ENCODE results near the gene GPR146.

Gene GPR146

DNA sequence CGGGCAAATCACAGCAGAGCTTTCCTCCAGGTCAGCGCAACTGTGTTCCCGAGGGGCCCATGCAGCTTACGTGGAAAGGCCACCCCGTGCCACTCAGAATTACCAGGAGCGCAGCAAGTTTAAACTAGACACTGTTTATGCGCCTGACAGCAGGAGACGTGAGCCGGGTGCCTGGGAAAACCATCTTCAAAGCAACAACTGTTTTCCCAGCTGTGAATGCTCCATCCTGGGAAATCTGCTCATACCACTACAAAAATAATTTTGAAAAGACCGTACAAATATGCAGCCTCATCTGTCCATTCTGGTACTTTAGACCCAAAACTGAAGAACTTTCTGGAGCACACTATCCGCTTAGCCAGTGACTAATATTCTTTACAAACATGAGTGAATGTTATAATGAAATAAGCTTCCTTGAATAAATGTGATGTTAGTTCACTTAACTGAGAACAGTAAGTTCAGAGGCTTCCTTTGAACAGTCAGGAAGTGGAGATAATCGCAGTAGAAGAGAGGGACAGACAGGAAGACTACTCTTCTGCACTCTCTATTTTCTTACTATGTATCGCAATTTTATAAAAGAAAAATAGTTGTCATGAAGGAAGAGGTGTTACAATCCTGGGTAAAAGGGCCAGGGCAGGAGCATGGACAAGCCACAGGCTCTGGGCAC lies 60.3 kb downstream of the GPR146 start:
- H3K9ac ChIP-seq (ENCODE audit: low read depth, low read length): no peak overlapping the region
- 0 out of 2 replicates have a peak, but pooled peaks cover 2% of the 10 kb centered on the region for H3K36me3 ChIP-seq (ENCODE audit: insufficient read depth, low read length)
- no peaks in the 10 kb centered on the region for H3K9me3 ChIP-seq (ENCODE audit: control insufficient read depth, insufficient read depth, low read length)
- H3K4me1 ChIP-seq (ENCODE audit: insufficient read depth, low read length): no peaks in the 10 kb centered on the region; the same call in 1 of the 2 replicates

DNA sequence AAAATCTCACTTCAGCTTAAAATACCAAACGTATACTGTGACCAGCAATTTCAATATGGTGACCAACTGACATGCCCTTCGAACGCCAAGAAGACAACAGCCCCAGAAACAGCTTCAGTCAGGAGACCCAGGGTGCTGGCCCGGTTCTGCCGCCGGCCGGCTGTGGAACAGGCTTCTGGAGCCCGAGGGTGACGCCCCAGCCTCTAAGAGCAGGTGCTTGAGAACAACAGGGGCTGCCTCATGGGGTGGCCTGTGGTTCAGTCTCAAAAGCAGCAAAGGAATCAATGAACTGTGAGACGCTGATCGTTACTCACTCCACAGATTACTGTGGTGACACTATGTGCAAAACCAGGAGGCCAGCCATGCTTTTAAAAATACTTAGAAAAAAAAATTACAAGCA lies 60.8 kb downstream of the GPR146 start:
- H3K9ac ChIP-seq (ENCODE audit: low read depth, low read length): no peak overlapping the region
- H3K4me1 ChIP-seq (ENCODE audit: insufficient read depth, low read length): no peaks in the 10 kb centered on the region; the same call in 1 of the 2 replicates
- H3K36me3 ChIP-seq (ENCODE audit: insufficient read depth, low read length): 0 out of 2 replicates have a peak, but pooled peaks cover 2% of the 10 kb centered on the region
- H3K9me3 ChIP-seq (ENCODE audit: control insufficient read depth, insufficient read depth, low read length): no peaks in the 10 kb centered on the region

DNA sequence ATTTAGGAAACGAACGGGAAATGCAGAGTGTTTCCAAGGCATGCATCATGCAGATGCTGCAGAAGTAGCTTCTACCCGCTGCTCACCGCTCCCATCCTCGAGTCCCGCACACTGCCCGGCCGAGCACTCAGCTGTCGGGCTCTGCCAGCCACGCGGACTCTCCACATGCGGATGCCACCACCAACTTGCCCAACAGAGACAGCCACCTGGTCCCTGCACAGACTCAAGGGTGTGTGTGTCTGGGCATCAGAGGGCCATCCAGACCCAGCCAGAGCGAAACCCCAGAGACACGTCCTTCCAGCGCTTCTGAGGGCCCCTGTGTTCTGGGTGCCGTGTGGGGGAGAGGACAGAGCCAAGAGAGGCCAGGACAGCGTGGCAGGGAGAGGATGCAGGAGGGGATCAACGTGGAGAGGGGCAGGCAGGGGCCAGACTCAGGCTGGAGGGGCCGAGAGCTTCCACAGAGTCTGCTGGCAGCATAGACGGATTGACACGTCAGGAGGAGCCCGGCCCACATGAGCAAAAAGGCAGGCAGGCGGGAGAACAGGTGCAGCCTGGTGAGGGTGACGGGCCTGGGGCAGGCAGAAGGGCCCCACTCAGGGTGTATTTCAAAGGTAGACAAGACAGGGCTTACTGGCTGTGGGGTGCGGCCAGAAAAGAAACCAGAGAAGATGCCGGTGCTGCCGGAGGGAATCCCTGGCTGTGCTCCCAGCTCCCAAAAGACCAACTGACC lies 61.9 kb downstream of the GPR146 start:
- no peaks in the 10 kb centered on the region for H3K4me1 ChIP-seq (ENCODE audit: insufficient read depth, low read length)
- H3K9me3 ChIP-seq (ENCODE audit: control insufficient read depth, insufficient read depth, low read length): no peaks in the 10 kb centered on the region
- H3K9ac ChIP-seq (ENCODE audit: low read depth, low read length): no peak overlapping the region
- 0 out of 2 replicates have a peak, but pooled peaks cover 2% of the 10 kb centered on the region for H3K36me3 ChIP-seq (ENCODE audit: insufficient read depth, low read length)

DNA sequence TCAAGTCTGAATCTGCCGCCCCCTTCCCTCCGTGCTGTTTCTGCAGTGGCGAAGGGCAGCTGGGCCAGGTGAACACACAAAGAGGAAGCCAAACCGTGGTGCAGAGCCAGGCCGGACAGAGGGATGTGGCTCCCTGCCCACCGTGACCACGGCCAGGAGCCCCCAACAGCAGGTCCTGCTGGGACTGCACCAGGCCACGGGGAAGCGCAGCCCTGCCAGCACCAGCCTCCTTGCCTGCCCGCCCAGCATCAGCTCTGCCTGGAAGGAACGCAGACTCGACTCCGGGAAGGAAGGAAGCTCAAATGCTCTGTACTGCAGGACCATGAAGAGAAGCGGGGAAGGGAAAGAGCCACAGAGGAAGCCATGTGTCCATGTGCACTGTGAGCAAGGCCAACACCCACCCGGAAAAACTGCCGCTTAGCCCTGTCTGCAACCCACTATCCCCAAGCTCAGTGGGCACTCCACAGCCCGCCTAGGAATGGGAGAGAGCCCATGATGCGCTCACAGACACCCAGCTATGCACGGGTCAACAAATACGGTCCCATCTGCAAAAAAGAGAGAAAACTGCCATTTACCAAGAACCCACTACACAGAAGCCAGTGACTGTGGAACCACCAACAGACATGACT lies 62.6 kb downstream of the GPR146 start:
- H3K9me3 ChIP-seq (ENCODE audit: control insufficient read depth, insufficient read depth, low read length): no peaks in the 10 kb centered on the region
- 0 out of 2 replicates have a peak, but pooled peaks cover 2% of the 10 kb centered on the region for H3K36me3 ChIP-seq (ENCODE audit: insufficient read depth, low read length)
- H3K9ac ChIP-seq (ENCODE audit: low read depth, low read length): no peak overlapping the region
- H3K4me1 ChIP-seq (ENCODE audit: insufficient read depth, low read length): no peaks in the 10 kb centered on the region

DNA sequence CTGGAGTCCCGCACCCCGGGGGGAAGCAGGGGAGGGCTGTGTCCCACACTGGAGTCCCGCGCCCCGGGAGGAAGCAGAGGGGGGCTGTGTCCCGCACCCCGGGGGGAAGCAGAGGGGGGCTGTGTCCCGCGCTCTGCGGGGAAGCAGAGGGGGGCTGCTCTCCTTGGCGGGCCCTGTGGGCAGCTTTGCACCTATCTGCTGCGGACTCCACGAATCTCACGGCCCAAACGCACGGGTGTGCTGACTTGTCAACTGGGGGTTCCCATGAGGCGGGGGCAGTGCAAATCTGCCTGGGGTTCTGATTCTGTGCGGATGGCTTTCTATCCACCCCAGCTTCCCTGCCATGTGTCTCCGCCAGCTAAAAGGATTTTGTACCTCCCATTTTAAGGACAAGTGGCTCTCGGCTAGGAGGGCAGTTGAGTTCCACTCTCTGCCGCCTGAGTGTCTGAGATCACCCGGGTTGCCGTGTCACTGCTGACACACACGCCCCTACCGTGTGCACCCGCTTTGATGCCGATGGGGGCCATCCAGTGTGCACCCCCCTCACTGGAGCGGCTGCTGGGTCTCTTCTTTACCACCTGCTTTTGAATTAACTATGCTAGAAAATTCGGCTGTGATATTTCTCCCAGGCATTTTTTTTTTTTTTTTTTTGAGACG lies 64.0 kb downstream of the GPR146 start:
- Histone ChIP-seq H3K4me1 (ENCODE audit: insufficient read depth, low read length) (no peaks in the 10 kb centered on the region), H3K36me3 (ENCODE audit: insufficient read depth, low read length) (0 out of 2 replicates have a peak, but pooled peaks cover 2% of the 10 kb centered on the region), H3K9me3 (ENCODE audit: control insufficient read depth, insufficient read depth, low read length) (no peaks in the 10 kb centered on the region), H3K9ac (ENCODE audit: low read depth, low read length) (no peak overlapping the region)
